ENCODE results near the gene PRDM16.

DNA sequence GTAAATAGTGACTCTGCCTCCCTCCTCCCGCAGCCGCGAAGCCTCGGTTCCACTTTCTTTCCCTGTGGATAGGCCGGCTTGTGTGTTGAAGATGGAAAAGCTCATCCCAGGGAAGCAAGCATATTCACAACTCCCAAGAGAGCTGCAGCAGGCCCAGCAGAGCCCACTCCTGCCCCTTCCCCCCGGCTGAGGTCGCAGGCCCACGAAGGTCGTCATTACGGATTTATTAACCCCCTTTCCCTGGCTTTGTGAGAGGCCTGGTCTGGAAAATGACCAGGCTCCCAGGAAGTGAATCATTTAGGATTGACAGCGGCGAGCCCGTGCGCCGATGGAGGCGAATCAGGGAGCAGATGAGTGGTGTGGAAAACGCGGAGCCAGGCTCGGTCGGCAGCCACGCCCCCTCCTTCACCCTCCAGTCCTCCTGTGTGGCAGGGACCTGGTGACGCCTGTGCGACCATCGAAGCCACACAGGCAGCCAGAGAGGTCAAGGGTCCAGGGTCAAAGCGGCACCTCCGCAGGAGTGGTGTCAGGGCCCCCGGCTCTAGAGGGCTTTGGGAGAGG is 93.4 kb downstream of the PRDM16 start:
- TF ChIP-seq, protein P1, sequence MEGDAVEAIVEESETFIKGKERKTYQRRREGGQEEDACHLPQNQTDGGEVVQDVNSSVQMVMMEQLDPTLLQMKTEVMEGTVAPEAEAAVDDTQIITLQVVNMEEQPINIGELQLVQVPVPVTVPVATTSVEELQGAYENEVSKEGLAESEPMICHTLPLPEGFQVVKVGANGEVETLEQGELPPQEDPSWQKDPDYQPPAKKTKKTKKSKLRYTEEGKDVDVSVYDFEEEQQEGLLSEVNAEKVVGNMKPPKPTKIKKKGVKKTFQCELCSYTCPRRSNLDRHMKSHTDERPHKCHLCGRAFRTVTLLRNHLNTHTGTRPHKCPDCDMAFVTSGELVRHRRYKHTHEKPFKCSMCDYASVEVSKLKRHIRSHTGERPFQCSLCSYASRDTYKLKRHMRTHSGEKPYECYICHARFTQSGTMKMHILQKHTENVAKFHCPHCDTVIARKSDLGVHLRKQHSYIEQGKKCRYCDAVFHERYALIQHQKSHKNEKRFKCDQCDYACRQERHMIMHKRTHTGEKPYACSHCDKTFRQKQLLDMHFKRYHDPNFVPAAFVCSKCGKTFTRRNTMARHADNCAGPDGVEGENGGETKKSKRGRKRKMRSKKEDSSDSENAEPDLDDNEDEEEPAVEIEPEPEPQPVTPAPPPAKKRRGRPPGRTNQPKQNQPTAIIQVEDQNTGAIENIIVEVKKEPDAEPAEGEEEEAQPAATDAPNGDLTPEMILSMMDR (conservative IDR thresholded peaks at IDR 0.05; ENCODE audit: low read length): no peak
- no peak for TF ChIP-seq EZH2phosphoT487 (IDR thresholded peaks at IDR 0.05; ENCODE audit: borderline replicate concordance, low read depth, low read length)
